ENCODE results near the gene RAB11FIP2.

DNA sequence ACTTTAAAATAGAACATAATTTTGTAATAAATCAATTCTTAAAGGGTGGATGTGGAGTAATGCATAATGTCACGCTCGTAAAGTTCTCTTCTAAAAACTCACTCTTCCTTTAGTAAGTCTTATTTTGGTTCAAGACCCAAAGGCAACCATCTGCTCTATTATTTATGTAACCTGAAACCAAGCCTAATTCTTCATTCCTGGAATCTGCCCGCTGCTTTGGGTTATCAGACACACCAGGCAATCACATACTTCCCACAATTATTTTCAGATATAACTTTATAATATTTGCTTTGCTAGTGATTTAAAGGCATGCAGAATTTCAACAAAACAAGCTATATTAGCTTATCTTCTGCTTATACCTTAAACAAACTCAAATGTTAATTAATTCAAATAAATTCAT is 39.0 kb downstream of the RAB11FIP2 start:
- TF ChIP-seq, protein P1, sequence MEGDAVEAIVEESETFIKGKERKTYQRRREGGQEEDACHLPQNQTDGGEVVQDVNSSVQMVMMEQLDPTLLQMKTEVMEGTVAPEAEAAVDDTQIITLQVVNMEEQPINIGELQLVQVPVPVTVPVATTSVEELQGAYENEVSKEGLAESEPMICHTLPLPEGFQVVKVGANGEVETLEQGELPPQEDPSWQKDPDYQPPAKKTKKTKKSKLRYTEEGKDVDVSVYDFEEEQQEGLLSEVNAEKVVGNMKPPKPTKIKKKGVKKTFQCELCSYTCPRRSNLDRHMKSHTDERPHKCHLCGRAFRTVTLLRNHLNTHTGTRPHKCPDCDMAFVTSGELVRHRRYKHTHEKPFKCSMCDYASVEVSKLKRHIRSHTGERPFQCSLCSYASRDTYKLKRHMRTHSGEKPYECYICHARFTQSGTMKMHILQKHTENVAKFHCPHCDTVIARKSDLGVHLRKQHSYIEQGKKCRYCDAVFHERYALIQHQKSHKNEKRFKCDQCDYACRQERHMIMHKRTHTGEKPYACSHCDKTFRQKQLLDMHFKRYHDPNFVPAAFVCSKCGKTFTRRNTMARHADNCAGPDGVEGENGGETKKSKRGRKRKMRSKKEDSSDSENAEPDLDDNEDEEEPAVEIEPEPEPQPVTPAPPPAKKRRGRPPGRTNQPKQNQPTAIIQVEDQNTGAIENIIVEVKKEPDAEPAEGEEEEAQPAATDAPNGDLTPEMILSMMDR (IDR thresholded peaks at IDR 0.05; ENCODE audit: low read depth, low read length, poor library complexity, severe bottlenecking), result no peak
- TF ChIP-seq EZH2phosphoT487 (IDR thresholded peaks at IDR 0.05; ENCODE audit: borderline replicate concordance, low read length), result no peak

Data from DOHH2 (cell line).